Measurements from ENCODE around the gene STX5. TPM values are rescaled to one million over a fixed set of nuclear protein-coding genes. Genes with fewer than 3 reads are reported as not detected.

Gene STX5
- total and polyA plus RNA-seq, 10 of the 15 experiments (the other 5 are each of a cell fraction or from before 2014, with no cell fraction given): 3.8 to 35.4 (median 27.4) TPM

DNA sequence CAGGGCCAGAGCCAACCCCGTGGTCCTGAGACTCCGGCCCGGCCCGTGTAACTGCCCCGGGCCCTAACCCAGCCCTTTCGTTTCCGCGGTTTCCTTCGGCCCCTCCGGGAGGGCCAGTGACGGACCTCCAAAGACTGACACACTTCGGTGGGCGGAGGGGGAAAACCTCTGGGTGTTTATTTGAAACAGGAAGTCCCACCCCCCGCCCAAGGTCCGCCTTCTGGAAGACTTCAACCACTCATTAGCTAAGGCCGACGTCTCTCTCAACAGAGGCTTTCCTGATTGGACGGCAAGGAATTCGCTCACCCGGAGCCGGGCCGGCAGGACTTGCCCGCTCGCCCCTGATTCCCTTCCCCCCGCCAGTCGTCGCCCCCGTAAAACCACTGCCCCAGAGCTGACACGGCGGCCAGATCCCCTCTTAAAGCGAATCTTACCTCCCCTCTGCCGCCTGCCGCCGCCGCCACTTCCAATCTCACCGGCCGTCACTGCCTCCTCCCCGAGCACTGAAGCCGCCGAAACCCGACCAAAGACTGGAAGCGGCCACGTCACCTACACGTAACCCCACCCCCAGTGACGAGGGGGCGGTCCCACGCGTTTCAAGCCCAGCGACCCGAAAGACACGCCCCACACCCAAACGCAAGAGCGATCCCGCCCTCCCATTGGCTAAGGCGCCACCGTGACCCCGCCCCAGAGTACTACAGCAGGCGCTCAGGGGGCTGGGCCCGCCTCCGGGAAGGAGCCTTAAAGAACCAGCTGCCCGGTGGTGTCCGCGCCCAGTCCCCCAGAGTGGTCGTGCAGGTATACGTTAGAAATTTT lies at the start of gene STX5 (continued):
- TF ChIP-seq, protein P1, sequence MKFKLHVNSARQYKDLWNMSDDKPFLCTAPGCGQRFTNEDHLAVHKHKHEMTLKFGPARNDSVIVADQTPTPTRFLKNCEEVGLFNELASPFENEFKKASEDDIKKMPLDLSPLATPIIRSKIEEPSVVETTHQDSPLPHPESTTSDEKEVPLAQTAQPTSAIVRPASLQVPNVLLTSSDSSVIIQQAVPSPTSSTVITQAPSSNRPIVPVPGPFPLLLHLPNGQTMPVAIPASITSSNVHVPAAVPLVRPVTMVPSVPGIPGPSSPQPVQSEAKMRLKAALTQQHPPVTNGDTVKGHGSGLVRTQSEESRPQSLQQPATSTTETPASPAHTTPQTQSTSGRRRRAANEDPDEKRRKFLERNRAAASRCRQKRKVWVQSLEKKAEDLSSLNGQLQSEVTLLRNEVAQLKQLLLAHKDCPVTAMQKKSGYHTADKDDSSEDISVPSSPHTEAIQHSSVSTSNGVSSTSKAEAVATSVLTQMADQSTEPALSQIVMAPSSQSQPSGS (IDR thresholded peaks at IDR 0.05; ENCODE audit: low read length): no peak; the same call in 1 of the 2 replicates
- TF ChIP-seq ATF7 (IDR thresholded peaks at IDR 0.05; ENCODE audit: low read depth) (peak; percentile 92), HDAC2 (IDR thresholded peaks at IDR 0.05) (no peak), TBL1XR1 (IDR thresholded peaks at IDR 0.05; ENCODE audit: low read depth, low read length) (no peak), ZNF592 (IDR thresholded peaks at IDR 0.05) (no peak), HDAC6 (IDR thresholded peaks at IDR 0.05; ENCODE audit: unreplicated experiment) (no peak), ZNF207 (IDR thresholded peaks at IDR 0.05; ENCODE audit: borderline replicate concordance) (no peak; the same call in 1 of the 2 replicates), NFIC (IDR thresholded peaks at IDR 0.05; ENCODE audit: low read depth, low read length) (no peak), CREM (IDR thresholded peaks at IDR 0.05; ENCODE audit: low read depth) (peak; percentile 89), PKNOX1 (IDR thresholded peaks at IDR 0.05) (peak; percentile 99), KAT2A (conservative IDR thresholded peaks at IDR 0.05; ENCODE audit: control insufficient read depth, low read depth, low read length) (no peak), EGR1 (IDR thresholded peaks at IDR 0.05; ENCODE audit: borderline replicate concordance in 1 of 2, low read depth in 2 of 2, low read length in 2 of 2) (no peak), HCFC1 (IDR thresholded peaks at IDR 0.05; ENCODE audit: low read length) (peak; percentile 11; the same call in 1 of the 2 replicates), RUNX3 (IDR thresholded peaks at IDR 0.05; ENCODE audit: low read length) (peak; percentile 79), POLR2A (IDR thresholded peaks at IDR 0.05; ENCODE audit: low read depth, low read length) (peak; percentile 88)
- TF ChIP-seq, protein P2, sequence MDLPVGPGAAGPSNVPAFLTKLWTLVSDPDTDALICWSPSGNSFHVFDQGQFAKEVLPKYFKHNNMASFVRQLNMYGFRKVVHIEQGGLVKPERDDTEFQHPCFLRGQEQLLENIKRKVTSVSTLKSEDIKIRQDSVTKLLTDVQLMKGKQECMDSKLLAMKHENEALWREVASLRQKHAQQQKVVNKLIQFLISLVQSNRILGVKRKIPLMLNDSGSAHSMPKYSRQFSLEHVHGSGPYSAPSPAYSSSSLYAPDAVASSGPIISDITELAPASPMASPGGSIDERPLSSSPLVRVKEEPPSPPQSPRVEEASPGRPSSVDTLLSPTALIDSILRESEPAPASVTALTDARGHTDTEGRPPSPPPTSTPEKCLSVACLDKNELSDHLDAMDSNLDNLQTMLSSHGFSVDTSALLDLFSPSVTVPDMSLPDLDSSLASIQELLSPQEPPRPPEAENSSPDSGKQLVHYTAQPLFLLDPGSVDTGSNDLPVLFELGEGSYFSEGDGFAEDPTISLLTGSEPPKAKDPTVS (IDR thresholded peaks at IDR 0.05; ENCODE audit: low read depth, low read length): no peak
- TF ChIP-seq, protein P3, sequence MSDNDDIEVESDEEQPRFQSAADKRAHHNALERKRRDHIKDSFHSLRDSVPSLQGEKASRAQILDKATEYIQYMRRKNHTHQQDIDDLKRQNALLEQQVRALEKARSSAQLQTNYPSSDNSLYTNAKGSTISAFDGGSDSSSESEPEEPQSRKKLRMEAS (IDR thresholded peaks at IDR 0.05; ENCODE audit: low read depth, low read length): peak; percentile 36; the same call in 1 of the 2 replicates
